ENCODE measurements around the gene LINS1. TPM values are rescaled to one million over a fixed set of nuclear protein-coding genes. Genes with fewer than 3 reads are reported as not detected.

The LINS1 gene
- total RNA-seq, 4 donors from 2014 or later = 11.7 to 33.0 (median 17.6) TPM

GRCh38 chr15:100601163-100601562 lies 821 bp downstream of the LINS1 start:
- Histone ChIP-seq H3K4me1 (peaks cover 23 to 43% (median 39%) of the 10 kb centered on the region in 4 donors), H3K36me3 (peaks cover 0 to 14% (median 6%) of the 10 kb centered on the region in 4 donors), H3K9me3 (no peaks in the 10 kb centered on the region), H3K27me3 (no peaks in the 10 kb centered on the region), H3K27ac (replicated peaks in 1 of 4) (peak overlapping the region in 2 of 4 donors; percentile 81 to 88), H3K4me3 (peak overlapping the region; percentile 71 to 94 (median 92))
- TF ChIP-seq POLR2AphosphoS5 (IDR thresholded peaks at IDR 0.05) = no peak
- TF ChIP-seq, protein P1, sequence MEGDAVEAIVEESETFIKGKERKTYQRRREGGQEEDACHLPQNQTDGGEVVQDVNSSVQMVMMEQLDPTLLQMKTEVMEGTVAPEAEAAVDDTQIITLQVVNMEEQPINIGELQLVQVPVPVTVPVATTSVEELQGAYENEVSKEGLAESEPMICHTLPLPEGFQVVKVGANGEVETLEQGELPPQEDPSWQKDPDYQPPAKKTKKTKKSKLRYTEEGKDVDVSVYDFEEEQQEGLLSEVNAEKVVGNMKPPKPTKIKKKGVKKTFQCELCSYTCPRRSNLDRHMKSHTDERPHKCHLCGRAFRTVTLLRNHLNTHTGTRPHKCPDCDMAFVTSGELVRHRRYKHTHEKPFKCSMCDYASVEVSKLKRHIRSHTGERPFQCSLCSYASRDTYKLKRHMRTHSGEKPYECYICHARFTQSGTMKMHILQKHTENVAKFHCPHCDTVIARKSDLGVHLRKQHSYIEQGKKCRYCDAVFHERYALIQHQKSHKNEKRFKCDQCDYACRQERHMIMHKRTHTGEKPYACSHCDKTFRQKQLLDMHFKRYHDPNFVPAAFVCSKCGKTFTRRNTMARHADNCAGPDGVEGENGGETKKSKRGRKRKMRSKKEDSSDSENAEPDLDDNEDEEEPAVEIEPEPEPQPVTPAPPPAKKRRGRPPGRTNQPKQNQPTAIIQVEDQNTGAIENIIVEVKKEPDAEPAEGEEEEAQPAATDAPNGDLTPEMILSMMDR (IDR thresholded peaks at IDR 0.05) = no peak
- no peak for TF ChIP-seq POLR2A (IDR thresholded peaks at IDR 0.05; ENCODE audit: low read depth)
- no peak for TF ChIP-seq EP300 (IDR thresholded peaks at IDR 0.05)
- no peak for DNase-seq (ENCODE audit: extremely low spot score)
- intact Hi-C loops (cut with DNase I) = loop anchor here (5.0 kb wide), 1 partner anchor 249 kb away; no protein-coding TSS in a partner anchor
- WGBS = 2% methylated on average over 10 of the region's 10 CpGs

DNA sequence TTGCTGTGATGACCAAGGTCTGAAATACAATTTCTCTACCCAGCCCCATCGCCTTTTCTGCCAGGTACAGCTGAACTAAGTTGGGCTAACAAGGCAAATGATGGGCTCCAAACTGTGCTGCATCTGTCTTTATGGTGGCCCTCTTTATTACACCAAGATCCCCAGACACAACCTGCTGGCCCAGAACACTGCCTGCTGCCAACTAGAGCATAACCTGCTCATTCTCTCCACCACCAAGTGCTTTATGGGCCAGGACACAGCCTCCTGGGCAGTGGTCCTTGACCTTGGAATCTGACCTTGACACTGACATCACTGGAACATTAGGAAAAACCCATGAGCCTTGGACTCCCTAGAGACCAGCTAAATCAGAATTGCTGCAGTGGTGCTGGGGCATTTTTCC lies 3.3 kb downstream of the LINS1 start:
- Histone ChIP-seq H3K9me3 (no peaks in the 10 kb centered on the region), H3K4me1 (peaks cover 15 to 29% (median 28%) of the 10 kb centered on the region in 4 donors), H3K36me3 (no peaks in the 10 kb centered on the region), H3K27ac (replicated peaks in 1 of 4) (no peak overlapping the region), H3K4me3 (no peak overlapping the region), H3K27me3 (no peaks in the 10 kb centered on the region)
- no peak for DNase-seq (ENCODE audit: extremely low spot score)
- intact Hi-C loops (cut with DNase I) = no loop called here
- TF ChIP-seq, protein P1 (IDR thresholded peaks at IDR 0.05) = no peak
- no peak for TF ChIP-seq EP300 (IDR thresholded peaks at IDR 0.05)
- TF ChIP-seq POLR2A (IDR thresholded peaks at IDR 0.05; ENCODE audit: low read depth) = no peak
- no peak for TF ChIP-seq POLR2AphosphoS5 (IDR thresholded peaks at IDR 0.05)
- WGBS = 89% methylated on average over 1 of the region's 1 CpG

DNA sequence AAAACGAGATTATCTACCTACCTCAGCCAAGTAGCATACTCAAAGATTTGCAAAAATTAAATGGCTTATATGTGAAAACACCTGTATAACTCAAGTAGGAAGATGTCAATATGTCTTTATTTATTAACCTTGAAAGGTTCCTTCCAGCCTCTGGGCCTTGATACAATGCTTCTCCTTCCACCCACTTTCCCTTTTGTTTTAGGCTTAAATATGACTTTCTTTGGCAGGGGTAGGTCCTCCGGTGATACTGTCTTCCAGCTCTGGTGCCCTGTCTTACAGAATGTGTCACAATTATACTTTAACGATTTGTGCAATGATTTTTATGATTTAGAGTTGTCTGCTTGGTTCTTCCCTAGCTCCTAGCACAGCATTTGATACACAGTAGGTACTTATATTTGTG lies 4.1 kb downstream of the LINS1 start:
- intact Hi-C loops (cut with DNase I) = no loop called here
- no peaks in the 10 kb centered on the region for H3K27me3 ChIP-seq
- no peak for TF ChIP-seq POLR2A (IDR thresholded peaks at IDR 0.05; ENCODE audit: low read depth)
- no peak for TF ChIP-seq EP300 (IDR thresholded peaks at IDR 0.05)
- no peak for TF ChIP-seq POLR2AphosphoS5 (IDR thresholded peaks at IDR 0.05)
- no peaks in the 10 kb centered on the region for H3K36me3 ChIP-seq
- 94% methylated on average over 3 of the region's 3 CpGs for WGBS
- no peak overlapping the region for H3K27ac ChIP-seq (replicated peaks in 1 of 4)
- H3K4me3 ChIP-seq = no peak overlapping the region
- no peaks in the 10 kb centered on the region for H3K9me3 ChIP-seq
- DNase-seq (ENCODE audit: extremely low spot score) = no peak
- peaks cover 8 to 22% (median 20%) of the 10 kb centered on the region in 4 donors for H3K4me1 ChIP-seq

- H3K36me3 ChIP-seq = no peaks in the 10 kb centered on the region
- TF ChIP-seq, protein P1 (IDR thresholded peaks at IDR 0.05) = no peak
- TF ChIP-seq EP300 (IDR thresholded peaks at IDR 0.05) (no peak), POLR2A (IDR thresholded peaks at IDR 0.05; ENCODE audit: low read depth) (no peak), POLR2AphosphoS5 (IDR thresholded peaks at IDR 0.05) (no peak)
- no peak overlapping the region for H3K4me3 ChIP-seq
- no peak overlapping the region for H3K27ac ChIP-seq (replicated peaks in 1 of 4)
- no peak for DNase-seq (ENCODE audit: extremely low spot score)
- no peaks in the 10 kb centered on the region for H3K27me3 ChIP-seq
- 89% methylated on average over 7 of the region's 7 CpGs for WGBS
- no peaks in the 10 kb centered on the region for H3K9me3 ChIP-seq
- peaks cover 8 to 21% (median 19%) of the 10 kb centered on the region in 4 donors for H3K4me1 ChIP-seq
- intact Hi-C loops (cut with DNase I) = no loop called here
Observed at GRCh38 chr15:100596792-100597191, 5.2 kb downstream of the LINS1 start.

DNA sequence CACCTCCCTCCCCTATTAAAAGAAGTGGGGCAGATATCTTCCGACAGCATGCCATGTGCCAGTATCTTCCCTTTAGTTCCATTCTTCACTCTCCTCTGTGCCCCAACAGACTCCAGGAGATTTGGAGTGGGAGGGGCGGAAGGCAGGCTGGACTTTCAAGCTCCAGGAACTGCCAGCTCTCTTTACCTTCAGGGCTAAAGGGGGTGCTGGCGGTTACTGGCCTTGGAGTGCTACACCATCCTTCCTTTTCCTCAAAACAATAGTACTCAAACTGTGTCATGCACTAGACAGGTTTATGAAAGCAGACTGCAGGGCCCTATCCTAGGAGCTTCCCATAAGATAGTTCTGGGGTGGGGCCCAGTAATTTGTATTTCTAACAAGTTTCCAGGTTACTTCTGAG lies 6.0 kb downstream of the LINS1 start:
- Histone ChIP-seq H3K9me3 (no peaks in the 10 kb centered on the region), H3K36me3 (no peaks in the 10 kb centered on the region), H3K4me1 (peaks cover 5 to 15% (median 12%) of the 10 kb centered on the region in 4 donors), H3K27ac (replicated peaks in 1 of 4) (no peak overlapping the region), H3K4me3 (no peak overlapping the region), H3K27me3 (no peaks in the 10 kb centered on the region)
- WGBS = 92% methylated on average over 3 of the region's 3 CpGs
- no peak for DNase-seq (ENCODE audit: extremely low spot score)
- intact Hi-C loops (cut with DNase I) = no loop called here
- TF ChIP-seq POLR2AphosphoS5 (IDR thresholded peaks at IDR 0.05) (no peak), EP300 (IDR thresholded peaks at IDR 0.05) (no peak), POLR2A (IDR thresholded peaks at IDR 0.05; ENCODE audit: low read depth) (no peak)
- TF ChIP-seq, protein P1 (IDR thresholded peaks at IDR 0.05) = no peak
